MM.1S (cell line): ENCODE data around the gene FGF11.

ENCODE experiments used
- EZH2 ChIP-seq: fragments of 300-600 bp; sonication (generic); optimal IDR thresholded peaks from 2 replicates; pipeline ENCODE3; 2017; ENCODE audit warnings: low read depth, mild to moderate bottlenecking, antibody characterized with exemption, low read length, mixed read lengths
- EZH2phosphoT487 ChIP-seq: fragments of 300-600 bp; sonication (generic); IDR thresholded peaks from 2 replicates; pipeline ENCODE4 v1.6.1; 2018; ENCODE audit warnings: antibody characterized with exemption, low read length
- TF ChIP-seq, protein P1 (sequence below): fragments of 300-600 bp; sonication (generic); IDR thresholded peaks from 2 replicates; pipeline ENCODE4 v1.5.1; 2016; ENCODE audit warnings: antibody characterized with exemption, low read length, mixed read lengths

- no peak for TF ChIP-seq EZH2phosphoT487
- TF ChIP-seq, protein P1, sequence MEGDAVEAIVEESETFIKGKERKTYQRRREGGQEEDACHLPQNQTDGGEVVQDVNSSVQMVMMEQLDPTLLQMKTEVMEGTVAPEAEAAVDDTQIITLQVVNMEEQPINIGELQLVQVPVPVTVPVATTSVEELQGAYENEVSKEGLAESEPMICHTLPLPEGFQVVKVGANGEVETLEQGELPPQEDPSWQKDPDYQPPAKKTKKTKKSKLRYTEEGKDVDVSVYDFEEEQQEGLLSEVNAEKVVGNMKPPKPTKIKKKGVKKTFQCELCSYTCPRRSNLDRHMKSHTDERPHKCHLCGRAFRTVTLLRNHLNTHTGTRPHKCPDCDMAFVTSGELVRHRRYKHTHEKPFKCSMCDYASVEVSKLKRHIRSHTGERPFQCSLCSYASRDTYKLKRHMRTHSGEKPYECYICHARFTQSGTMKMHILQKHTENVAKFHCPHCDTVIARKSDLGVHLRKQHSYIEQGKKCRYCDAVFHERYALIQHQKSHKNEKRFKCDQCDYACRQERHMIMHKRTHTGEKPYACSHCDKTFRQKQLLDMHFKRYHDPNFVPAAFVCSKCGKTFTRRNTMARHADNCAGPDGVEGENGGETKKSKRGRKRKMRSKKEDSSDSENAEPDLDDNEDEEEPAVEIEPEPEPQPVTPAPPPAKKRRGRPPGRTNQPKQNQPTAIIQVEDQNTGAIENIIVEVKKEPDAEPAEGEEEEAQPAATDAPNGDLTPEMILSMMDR: no peak
- TF ChIP-seq EZH2: no peak
These were observed 32.2 kb upstream of the FGF11 start for GRCh38 chr17:7407082-7407481.
